Fibroblast of the aortic adventitia (primary cell): ENCODE results near the gene SNCB. TPM values are rescaled to one million over a fixed set of nuclear protein-coding genes. Genes with fewer than 3 reads are reported as not detected.
A peak's percentile ranks its signal among the peaks of the same experiment; 100 is the strongest.

ENCODE experiments used
- DNase-seq: peaks from one replicate; pipeline ENCODE4 v3.0.0-alpha.2; 2010; ENCODE audit warnings: low read depth
- H3K4me3 ChIP-seq: 2 replicates; pipeline ENCODE4 v1.5.1; 2011; ENCODE audit warnings: low read depth, mild to moderate bottlenecking, control low read depth, low read length, moderate library complexity
- small RNA-seq: library from RNA; depleted of rRNA; stranded (forward); fragments of <200 nt; gene quantifications from one replicate; pipeline ENCODE3, GENCODE V24; 2012
- total RNA-seq: library from RNA; depleted of rRNA; stranded (reverse); fragments of >200 nt; gene quantifications from 2 replicates; pipeline ENCODE4 v1.2.3, GENCODE V29; 2012; ENCODE audit warnings: low replicate concordance
- TF ChIP-seq, protein P1 (sequence below): IDR thresholded peaks from 2 replicates; pipeline ENCODE4 v1.5.1; 2011; ENCODE audit warnings: mild to moderate bottlenecking, low read length, control low read depth, inconsistent platforms; ENCODE audit not compliant: insufficient read depth

Gene SNCB
- total RNA-seq, 1 donor, result not detected

GRCh38 chr5:176577312-176578176 lies 52.8 kb downstream of the SNCB start:
- no peak overlapping the region for H3K4me3 ChIP-seq
- no peak for DNase-seq
- TF ChIP-seq, protein P1, sequence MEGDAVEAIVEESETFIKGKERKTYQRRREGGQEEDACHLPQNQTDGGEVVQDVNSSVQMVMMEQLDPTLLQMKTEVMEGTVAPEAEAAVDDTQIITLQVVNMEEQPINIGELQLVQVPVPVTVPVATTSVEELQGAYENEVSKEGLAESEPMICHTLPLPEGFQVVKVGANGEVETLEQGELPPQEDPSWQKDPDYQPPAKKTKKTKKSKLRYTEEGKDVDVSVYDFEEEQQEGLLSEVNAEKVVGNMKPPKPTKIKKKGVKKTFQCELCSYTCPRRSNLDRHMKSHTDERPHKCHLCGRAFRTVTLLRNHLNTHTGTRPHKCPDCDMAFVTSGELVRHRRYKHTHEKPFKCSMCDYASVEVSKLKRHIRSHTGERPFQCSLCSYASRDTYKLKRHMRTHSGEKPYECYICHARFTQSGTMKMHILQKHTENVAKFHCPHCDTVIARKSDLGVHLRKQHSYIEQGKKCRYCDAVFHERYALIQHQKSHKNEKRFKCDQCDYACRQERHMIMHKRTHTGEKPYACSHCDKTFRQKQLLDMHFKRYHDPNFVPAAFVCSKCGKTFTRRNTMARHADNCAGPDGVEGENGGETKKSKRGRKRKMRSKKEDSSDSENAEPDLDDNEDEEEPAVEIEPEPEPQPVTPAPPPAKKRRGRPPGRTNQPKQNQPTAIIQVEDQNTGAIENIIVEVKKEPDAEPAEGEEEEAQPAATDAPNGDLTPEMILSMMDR, result no peak

GRCh38 chr5:176575488-176576422 lies 54.6 kb downstream of the SNCB start:
- TF ChIP-seq, protein P1, result no peak
- H3K4me3 ChIP-seq, result no peak overlapping the region
- no peak for DNase-seq

DNA sequence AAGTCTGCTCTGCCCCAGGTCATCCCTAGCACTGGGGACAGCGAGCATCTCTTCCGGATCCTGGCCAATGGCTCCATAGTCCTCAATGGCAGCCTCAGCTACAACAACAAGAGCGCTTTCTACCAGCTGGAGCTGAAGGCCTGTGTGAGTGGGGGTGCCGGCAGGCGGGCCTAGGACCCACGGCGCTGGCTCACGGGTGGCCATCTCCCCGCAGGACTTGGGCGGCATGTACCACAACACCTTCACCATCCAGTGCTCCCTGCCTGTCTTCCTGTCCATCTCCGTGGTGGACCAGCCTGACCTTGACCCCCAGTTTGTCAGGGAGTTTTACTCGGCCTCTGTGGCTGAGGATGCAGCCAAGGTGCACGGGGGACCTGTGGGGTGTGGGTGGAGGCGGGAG lies 55.3 kb downstream of the SNCB start:
- H3K4me3 ChIP-seq, result no peak overlapping the region
- TF ChIP-seq, protein P1, result no peak
- DNase-seq, result no peak

DNA sequence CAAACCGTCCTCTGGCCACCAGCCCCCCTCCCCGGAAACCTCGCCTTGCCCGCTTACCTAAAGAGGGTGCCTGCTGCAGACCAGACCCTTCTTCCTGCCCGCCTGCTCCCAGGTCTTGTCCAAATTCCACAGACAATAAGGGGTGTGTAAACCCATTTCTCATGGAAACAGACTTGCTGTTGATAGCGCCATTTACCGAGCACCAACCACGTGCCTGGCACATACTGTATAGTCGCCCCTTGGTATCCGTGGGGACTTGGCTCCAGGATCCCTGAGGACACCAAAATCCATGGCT lies 56.1 kb downstream of the SNCB start:
- no peak overlapping the region for H3K4me3 ChIP-seq
- TF ChIP-seq, protein P1, result no peak
- no peak for DNase-seq

DNA sequence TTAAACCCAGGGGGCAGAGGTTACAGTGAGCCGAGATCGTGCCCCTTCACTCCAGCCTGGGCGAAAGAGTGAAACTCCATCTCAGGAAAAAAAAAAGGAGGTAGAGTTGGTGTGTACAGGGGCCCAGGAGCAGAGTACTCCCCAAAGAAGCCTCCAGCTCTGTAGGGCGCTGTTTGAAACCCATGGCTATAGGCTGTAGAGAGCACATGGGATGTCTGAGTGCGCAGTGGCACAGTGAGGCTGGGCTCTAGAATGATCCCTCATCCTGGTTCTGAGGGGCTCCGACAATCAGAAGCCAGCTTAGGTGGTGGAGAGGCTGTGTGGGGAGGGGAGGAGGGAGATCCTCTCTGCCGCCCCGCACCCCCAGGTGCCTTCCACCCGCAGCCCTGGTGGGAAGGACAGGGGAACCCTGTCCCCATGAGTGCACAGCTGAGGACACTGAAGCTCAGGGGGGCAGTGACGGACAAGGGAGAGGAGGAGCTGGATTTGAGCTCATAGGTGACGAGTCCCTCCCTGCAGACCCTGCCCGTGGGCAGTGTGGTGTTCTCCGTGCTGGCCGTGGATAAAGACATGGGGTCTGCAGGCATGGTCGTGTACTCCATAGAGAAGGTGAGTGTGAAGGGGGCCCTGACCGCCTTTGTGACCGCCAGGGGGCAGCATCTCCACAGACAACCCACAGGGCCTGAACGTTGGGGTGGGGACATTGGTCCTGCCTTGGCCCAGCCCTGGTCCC lies 56.6 kb downstream of the SNCB start:
- DNase-seq, result peak; percentile 47
- TF ChIP-seq, protein P1, result peak; percentile 83
- H3K4me3 ChIP-seq, result no peak overlapping the region

Small RNA genes within 50 kb of the gene (small RNA-seq; reads per million reads assigned to genes)
- gene MIR4281, result not detected

Other genes with a start within 250 kb of the SNCB start
- 17.0 and 44.2 TPM in 2 replicates for gene NOP16, start 241.9 kb downstream of the SNCB start, total RNA-seq
- gene HIGD2A, start 241.8 kb downstream of the SNCB start, total RNA-seq, result 23.2 and 51.9 TPM in 2 replicates
- gene CLTB, start 214.0 kb downstream of the SNCB start, total RNA-seq, result 49.3 and 76.5 TPM in 2 replicates
- 42.3 and 45.3 TPM in 2 replicates for gene FAF2, start 182.1 kb downstream of the SNCB start, total RNA-seq
- gene RNF44, start 93.1 kb downstream of the SNCB start, total RNA-seq, result 3.1 and 4.8 TPM in 2 replicates
- not detected in 2 replicates for gene CDHR2, start 81.2 kb downstream of the SNCB start, total RNA-seq
- gene GPRIN1, start 20.4 kb downstream of the SNCB start, total RNA-seq, result 1.7 and 7.1 TPM in 2 replicates
- gene EIF4E1B, start 141 bp upstream of the SNCB start, total RNA-seq, result not detected in 2 replicates
- gene TSPAN17, start 16.9 kb upstream of the SNCB start, total RNA-seq, result 19.3 and 29.0 TPM in 2 replicates
- not detected in 2 replicates for gene UNC5A, start 180.0 kb upstream of the SNCB start, total RNA-seq